ENCODE measurements around the gene HSPA8.
A peak's percentile ranks its signal among the peaks of the same experiment; 100 is the strongest.

GRCh38 chr11:123033895-123034294 is 28.0 kb downstream of the HSPA8 start:
- TF ChIP-seq, protein P1, sequence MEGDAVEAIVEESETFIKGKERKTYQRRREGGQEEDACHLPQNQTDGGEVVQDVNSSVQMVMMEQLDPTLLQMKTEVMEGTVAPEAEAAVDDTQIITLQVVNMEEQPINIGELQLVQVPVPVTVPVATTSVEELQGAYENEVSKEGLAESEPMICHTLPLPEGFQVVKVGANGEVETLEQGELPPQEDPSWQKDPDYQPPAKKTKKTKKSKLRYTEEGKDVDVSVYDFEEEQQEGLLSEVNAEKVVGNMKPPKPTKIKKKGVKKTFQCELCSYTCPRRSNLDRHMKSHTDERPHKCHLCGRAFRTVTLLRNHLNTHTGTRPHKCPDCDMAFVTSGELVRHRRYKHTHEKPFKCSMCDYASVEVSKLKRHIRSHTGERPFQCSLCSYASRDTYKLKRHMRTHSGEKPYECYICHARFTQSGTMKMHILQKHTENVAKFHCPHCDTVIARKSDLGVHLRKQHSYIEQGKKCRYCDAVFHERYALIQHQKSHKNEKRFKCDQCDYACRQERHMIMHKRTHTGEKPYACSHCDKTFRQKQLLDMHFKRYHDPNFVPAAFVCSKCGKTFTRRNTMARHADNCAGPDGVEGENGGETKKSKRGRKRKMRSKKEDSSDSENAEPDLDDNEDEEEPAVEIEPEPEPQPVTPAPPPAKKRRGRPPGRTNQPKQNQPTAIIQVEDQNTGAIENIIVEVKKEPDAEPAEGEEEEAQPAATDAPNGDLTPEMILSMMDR (IDR thresholded peaks at IDR 0.05): peak; percentile 16
- no peak for TF ChIP-seq EZH2 (IDR thresholded peaks at IDR 0.05)
- TF ChIP-seq EZH2phosphoT487 (IDR thresholded peaks at IDR 0.05): no peak
